Measurements from ENCODE around the gene NCCRP1. TPM values are rescaled to one million over a fixed set of nuclear protein-coding genes. Genes with fewer than 3 reads are reported as not detected.

NCCRP1 gene
- total RNA-seq, 1 donor from 2014 or later, result not detected

DNA sequence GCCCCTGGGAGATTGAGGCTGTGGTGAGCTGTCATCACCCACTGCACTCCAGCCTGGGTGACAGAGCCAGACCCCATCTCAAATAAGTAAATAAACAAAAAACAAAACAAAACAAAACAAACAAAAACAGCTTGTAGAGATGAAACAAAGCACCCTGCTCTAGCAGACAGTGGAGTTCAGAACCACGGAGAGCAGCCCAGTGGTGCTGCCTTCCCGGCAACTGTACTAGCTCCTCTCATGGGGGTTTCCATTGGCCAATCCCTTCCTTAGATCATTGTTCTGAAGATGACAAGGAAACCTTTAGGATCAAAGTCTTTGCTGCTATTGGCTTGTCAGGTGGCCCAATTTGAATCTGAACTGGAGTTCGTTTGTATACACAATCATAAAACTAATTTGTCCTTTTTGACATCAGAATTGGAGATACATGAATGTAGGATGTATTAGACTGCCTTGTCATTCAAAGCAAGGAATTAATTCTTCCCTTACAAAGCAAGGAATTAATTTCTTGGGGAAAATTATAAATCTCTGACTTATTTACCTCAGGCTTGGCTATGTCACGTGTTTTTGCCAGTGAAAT, 27.0 kb downstream of the NCCRP1 start:
- no peak for DNase-seq
- H3K4me1 ChIP-seq, result no peaks in the 10 kb centered on the region
- peaks cover 93% of the 10 kb centered on the region for H3K27me3 ChIP-seq (ENCODE audit: low read depth)
- no peaks in the 10 kb centered on the region for H3K9me3 ChIP-seq (replicated peaks)
- no peaks in the 10 kb centered on the region for H3K36me3 ChIP-seq
- TF ChIP-seq, protein P1, sequence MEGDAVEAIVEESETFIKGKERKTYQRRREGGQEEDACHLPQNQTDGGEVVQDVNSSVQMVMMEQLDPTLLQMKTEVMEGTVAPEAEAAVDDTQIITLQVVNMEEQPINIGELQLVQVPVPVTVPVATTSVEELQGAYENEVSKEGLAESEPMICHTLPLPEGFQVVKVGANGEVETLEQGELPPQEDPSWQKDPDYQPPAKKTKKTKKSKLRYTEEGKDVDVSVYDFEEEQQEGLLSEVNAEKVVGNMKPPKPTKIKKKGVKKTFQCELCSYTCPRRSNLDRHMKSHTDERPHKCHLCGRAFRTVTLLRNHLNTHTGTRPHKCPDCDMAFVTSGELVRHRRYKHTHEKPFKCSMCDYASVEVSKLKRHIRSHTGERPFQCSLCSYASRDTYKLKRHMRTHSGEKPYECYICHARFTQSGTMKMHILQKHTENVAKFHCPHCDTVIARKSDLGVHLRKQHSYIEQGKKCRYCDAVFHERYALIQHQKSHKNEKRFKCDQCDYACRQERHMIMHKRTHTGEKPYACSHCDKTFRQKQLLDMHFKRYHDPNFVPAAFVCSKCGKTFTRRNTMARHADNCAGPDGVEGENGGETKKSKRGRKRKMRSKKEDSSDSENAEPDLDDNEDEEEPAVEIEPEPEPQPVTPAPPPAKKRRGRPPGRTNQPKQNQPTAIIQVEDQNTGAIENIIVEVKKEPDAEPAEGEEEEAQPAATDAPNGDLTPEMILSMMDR (IDR thresholded peaks at IDR 0.05; ENCODE audit: borderline replicate concordance), result no peak
- no peak overlapping the region for H3K4me3 ChIP-seq
- H3K27ac ChIP-seq (replicated peaks), result no peak overlapping the region
- intact Hi-C loops (cut with micrococcal nuclease), result no loop called here

DNA sequence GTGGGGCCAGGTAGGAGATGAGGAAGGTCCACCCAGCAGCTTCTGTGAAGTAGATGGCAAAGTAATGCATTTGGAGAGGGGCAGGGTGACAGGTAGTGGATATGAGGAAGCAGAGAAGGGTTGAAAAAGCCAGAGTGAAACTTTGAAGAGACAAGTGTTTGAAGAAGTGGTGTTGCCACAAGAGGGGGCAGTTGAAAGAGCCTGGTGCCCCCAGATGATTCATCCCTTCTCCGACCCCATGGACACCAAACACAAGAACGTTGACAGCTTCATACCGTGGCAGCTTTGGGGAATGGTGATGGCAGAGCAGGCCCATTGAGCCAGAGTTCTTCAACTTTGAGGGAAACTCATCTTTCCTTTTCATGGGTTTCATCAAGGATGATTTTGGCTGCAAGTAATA, 28.1 kb downstream of the NCCRP1 start:
- H3K36me3 ChIP-seq, result no peaks in the 10 kb centered on the region

DNA sequence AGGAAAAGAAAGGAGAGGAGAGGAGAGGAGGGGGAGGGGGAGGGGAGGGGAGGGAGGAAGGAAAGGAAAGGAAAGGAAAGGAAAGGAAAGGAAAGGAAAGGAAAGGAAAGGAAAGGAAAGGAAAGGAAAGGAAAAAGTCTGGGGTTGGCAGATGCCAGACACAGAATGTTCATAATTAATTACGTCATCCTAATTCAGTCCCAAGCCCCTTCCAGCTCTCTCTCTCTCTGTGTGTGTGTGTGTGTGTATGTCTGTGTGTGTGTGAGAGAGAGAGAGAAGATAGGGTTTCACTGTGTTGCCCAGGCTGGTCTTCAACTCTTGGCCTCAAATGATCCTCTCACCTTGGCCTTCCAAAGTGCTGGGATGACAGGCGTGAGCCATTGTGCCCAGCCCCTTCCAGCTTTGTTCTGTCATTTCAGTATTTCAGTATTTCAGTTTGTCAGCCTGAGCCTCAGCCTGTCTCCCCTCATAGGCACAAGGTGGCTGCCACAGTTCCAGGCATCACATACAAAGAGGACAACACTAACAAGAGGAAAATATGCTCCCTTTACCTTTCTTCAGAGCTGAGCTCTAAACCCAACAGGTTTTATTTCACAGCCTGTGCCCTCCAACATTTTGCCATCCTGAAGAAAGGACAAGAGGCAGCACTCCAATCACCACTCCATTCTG, 33.5 kb downstream of the NCCRP1 start:
- H3K27ac ChIP-seq (replicated peaks), result no peak overlapping the region
- no peaks in the 10 kb centered on the region for H3K9me3 ChIP-seq (replicated peaks)
- H3K4me1 ChIP-seq, result no peaks in the 10 kb centered on the region
- DNase-seq, result no peak
- H3K4me3 ChIP-seq, result no peak overlapping the region
- TF ChIP-seq, protein P1 (IDR thresholded peaks at IDR 0.05; ENCODE audit: borderline replicate concordance), result no peak
- intact Hi-C loops (cut with micrococcal nuclease), result no loop called here
- no peaks in the 10 kb centered on the region for H3K36me3 ChIP-seq
- peaks cover 83% of the 10 kb centered on the region for H3K27me3 ChIP-seq (ENCODE audit: low read depth)

More for the DNA sequence above, 28.1 kb downstream of the NCCRP1 start:
- TF ChIP-seq, protein P1 (IDR thresholded peaks at IDR 0.05; ENCODE audit: borderline replicate concordance), result no peak
- intact Hi-C loops (cut with micrococcal nuclease), result no loop called here
- no peak overlapping the region for H3K27ac ChIP-seq (replicated peaks)
- H3K4me1 ChIP-seq, result no peaks in the 10 kb centered on the region
- no peak for DNase-seq
- no peaks in the 10 kb centered on the region for H3K9me3 ChIP-seq (replicated peaks)
- H3K27me3 ChIP-seq (ENCODE audit: low read depth), result peaks cover 83% of the 10 kb centered on the region
- H3K4me3 ChIP-seq, result no peak overlapping the region

DNA sequence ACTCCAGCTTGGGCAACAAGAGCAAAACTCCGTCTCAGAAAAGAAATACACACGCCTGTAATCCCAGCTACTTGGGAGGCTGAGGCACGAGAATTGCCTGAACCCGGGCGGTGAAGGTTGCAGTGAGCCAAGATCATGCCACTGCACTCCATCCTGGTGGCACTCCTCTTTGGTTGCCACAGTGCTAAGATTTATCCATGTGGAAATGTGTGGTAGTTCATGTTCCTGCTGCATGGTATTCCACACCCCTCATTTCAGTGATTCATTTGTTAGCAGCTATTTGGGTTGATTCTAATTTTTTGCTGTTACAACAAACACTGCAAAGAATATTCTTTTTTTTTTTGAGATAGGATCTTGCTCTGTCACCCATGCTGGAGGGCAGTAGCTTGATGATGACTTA, 35.9 kb downstream of the NCCRP1 start:
- H3K4me1 ChIP-seq, result no peaks in the 10 kb centered on the region
- peaks cover 86% of the 10 kb centered on the region for H3K27me3 ChIP-seq (ENCODE audit: low read depth)
- no peak overlapping the region for H3K27ac ChIP-seq (replicated peaks)
- H3K36me3 ChIP-seq, result no peaks in the 10 kb centered on the region
- TF ChIP-seq, protein P1 (IDR thresholded peaks at IDR 0.05; ENCODE audit: borderline replicate concordance), result no peak
- intact Hi-C loops (cut with micrococcal nuclease), result no loop called here
- H3K4me3 ChIP-seq, result no peak overlapping the region
- no peak for DNase-seq
- H3K9me3 ChIP-seq (replicated peaks), result no peaks in the 10 kb centered on the region

DNA sequence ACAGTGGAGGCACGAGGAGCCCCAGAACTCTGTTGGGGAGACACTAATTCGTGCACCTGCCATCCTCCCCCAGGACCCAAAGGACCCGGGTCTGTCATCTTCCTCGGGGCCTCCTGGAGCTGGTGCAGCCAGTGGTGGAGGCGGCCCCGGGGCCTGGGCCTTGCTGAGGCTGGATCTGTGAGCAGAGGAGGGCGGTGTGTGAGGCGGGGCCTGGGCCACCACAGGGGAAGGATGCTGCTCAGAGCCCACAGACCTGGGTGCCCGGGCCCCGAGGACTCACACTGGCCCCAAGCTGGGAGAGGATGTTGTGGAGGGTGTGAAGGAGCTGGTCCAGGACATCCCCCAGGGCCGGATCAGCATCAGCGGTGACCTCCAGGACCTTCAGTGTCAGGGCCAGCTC, 39.8 kb downstream of the NCCRP1 start:
- H3K9me3 ChIP-seq (replicated peaks), result no peaks in the 10 kb centered on the region
- TF ChIP-seq, protein P1 (IDR thresholded peaks at IDR 0.05; ENCODE audit: borderline replicate concordance), result no peak
- no peaks in the 10 kb centered on the region for H3K36me3 ChIP-seq
- H3K27me3 ChIP-seq (ENCODE audit: low read depth), result peaks cover 99% of the 10 kb centered on the region
- DNase-seq, result no peak
- intact Hi-C loops (cut with micrococcal nuclease), result no loop called here
- no peak overlapping the region for H3K27ac ChIP-seq (replicated peaks)
- H3K4me1 ChIP-seq, result no peaks in the 10 kb centered on the region
- no peak overlapping the region for H3K4me3 ChIP-seq

Measured in left ventricle myocardium inferior (tissue), 1 donor.